Neural progenitor cell (in vitro differentiated cells): ENCODE measurements around the gene MED13L. TPM values are rescaled to one million over a fixed set of nuclear protein-coding genes. Genes with fewer than 3 reads are reported as not detected.

Experiments used
- DNase-seq: peaks from one replicate; pipeline ENCODE4 v3.0.0-alpha.2; 2016; ENCODE audit warnings: low spot score
- H2AFZ ChIP-seq: fragments of 200-600 bp; sonication (generic); replicated peaks from 2 replicates; pipeline ENCODE4 v1.6.1; 2016; ENCODE audit warnings: antibody characterized with exemption
- H3F3A ChIP-seq: fragments of 200-600 bp; sonication (generic); 2 replicates; pipeline ENCODE4 v1.6.1; 2016; ENCODE audit warnings: antibody characterized with exemption, low read depth
- H3K27ac ChIP-seq: fragments of 200-600 bp; sonication (generic); 2 replicates; pipeline ENCODE4 v1.5.1; 2016; ENCODE audit warnings: mild to moderate bottlenecking
- H3K27me3 ChIP-seq: fragments of 200-600 bp; sonication (generic); 2 replicates; pipeline ENCODE4 v1.6.1; 2016; ENCODE audit warnings: mild to moderate bottlenecking, moderate library complexity
- H3K36me3 ChIP-seq: fragments of 200-600 bp; sonication (generic); 2 replicates; pipeline ENCODE4 v1.5.1; 2016
- H3K4me1 ChIP-seq: fragments of 200-600 bp; sonication (generic); 2 replicates; pipeline ENCODE4 v1.6.1; 2016; ENCODE audit warnings: mixed run types
- H3K4me2 ChIP-seq: fragments of 200-600 bp; sonication (generic); 2 replicates; pipeline ENCODE4 v1.6.1; 2016
- H3K4me3 ChIP-seq: fragments of 200-600 bp; sonication (generic); 2 replicates; pipeline ENCODE4 v1.5.1; 2016
- H3K79me2 ChIP-seq: fragments of 200-600 bp; sonication (generic); 2 replicates; pipeline ENCODE4 v1.6.1; 2016; ENCODE audit warnings: low read depth
- H3K9ac ChIP-seq: fragments of 200-600 bp; sonication (generic); 2 replicates; pipeline ENCODE4 v1.6.1; 2016
- H3K9me3 ChIP-seq: fragments of 200-600 bp; sonication (generic); 2 replicates; pipeline ENCODE4 v1.5.1; 2016; ENCODE audit warnings: low read depth
- H4K20me1 ChIP-seq: fragments of 200-600 bp; sonication (generic); 2 replicates; pipeline ENCODE4 v1.6.1; 2016; ENCODE audit warnings: low read depth
- H3K27ac Mint-ChIP-seq: 3 replicates; pipeline ENCODE4 v1.8.0; 2021; ENCODE audit warnings: mixed read lengths
- H3K27me3 Mint-ChIP-seq: 2 replicates; pipeline ENCODE4 v1.8.0; 2022; ENCODE audit warnings: low read depth, mild to moderate bottlenecking, inconsistent platforms, moderate library complexity, mixed read lengths; ENCODE audit not compliant: insufficient read depth
- H3K36me3 Mint-ChIP-seq: 3 replicates; pipeline ENCODE4 v1.8.0; 2021; ENCODE audit warnings: mixed read lengths
- H3K4me1 Mint-ChIP-seq: 3 replicates; pipeline ENCODE4 v1.8.0; 2021; ENCODE audit warnings: mixed read lengths
- H3K4me3 Mint-ChIP-seq: 3 replicates; pipeline ENCODE4 v1.8.0; 2021; ENCODE audit warnings: mild to moderate bottlenecking, moderate library complexity, mixed read lengths
- H3K9me3 Mint-ChIP-seq: 3 replicates; pipeline ENCODE4 v1.8.0; 2020; ENCODE audit warnings: mixed read lengths
- EZH2 ChIP-seq: fragments of 200-600 bp; sonication (generic); IDR thresholded peaks from 2 replicates; pipeline ENCODE4 v1.6.1; 2017; ENCODE audit warnings: antibody characterized with exemption, mild to moderate bottlenecking, moderate library complexity
- EZH2phosphoT487 ChIP-seq: fragments of 200-600 bp; sonication (generic); IDR thresholded peaks from 2 replicates; pipeline ENCODE4 v1.6.1; 2017; ENCODE audit warnings: antibody characterized with exemption
- total RNA-seq: library from RNA; depleted of rRNA; stranded (reverse); fragments of >200 nt; gene quantifications from 2 replicates; pipeline ENCODE4 v1.2.3, GENCODE V29; 2015; ENCODE audit warnings: low replicate concordance
- TF ChIP-seq, protein P1 (sequence below): fragments of 200-600 bp; sonication (generic); IDR thresholded peaks from 2 replicates; pipeline ENCODE4 v1.5.1; 2017; ENCODE audit warnings: antibody characterized with exemption, mild to moderate bottlenecking

MED13L gene
- total RNA-seq, 1 donor from 2014 or later, result 149 TPM

DNA sequence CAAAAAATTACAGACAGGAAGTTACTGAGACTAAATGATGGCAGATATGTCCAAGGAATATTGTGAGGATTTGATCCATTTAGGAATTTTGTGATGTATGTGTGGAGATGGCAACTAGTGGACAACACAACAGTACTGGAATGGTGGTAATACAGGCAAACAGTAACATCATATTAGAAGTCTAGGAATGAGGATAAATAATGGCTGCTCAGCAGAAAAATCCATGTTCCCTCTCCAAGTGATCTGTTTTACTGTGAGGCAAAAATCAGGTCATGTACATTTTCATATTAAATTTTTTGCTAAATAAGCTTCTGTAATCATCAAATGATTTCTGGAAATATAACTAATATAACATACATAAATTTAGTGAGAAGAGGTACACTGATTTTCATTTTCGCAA lies 108.4 kb downstream of the MED13L start:
- Histone ChIP-seq H3K9me3 (no peaks in the 10 kb centered on the region), H3K9ac (no peak overlapping the region), H3K79me2 (peaks cover 100% of the 10 kb centered on the region), H2AFZ (no peak overlapping the region), H3K4me3 (no peak overlapping the region), H3K27ac (no peak overlapping the region), H3K4me2 (no peak overlapping the region), H3K4me1 (peaks cover 20% of the 10 kb centered on the region), H3K36me3 (no peaks in the 10 kb centered on the region), H3K27me3 (no peaks in the 10 kb centered on the region), H3F3A (peaks cover 9% of the 10 kb centered on the region), H4K20me1 (peaks cover 91% of the 10 kb centered on the region)
- TF ChIP-seq EZH2phosphoT487 (no peak), EZH2 (no peak)
- TF ChIP-seq, protein P1, sequence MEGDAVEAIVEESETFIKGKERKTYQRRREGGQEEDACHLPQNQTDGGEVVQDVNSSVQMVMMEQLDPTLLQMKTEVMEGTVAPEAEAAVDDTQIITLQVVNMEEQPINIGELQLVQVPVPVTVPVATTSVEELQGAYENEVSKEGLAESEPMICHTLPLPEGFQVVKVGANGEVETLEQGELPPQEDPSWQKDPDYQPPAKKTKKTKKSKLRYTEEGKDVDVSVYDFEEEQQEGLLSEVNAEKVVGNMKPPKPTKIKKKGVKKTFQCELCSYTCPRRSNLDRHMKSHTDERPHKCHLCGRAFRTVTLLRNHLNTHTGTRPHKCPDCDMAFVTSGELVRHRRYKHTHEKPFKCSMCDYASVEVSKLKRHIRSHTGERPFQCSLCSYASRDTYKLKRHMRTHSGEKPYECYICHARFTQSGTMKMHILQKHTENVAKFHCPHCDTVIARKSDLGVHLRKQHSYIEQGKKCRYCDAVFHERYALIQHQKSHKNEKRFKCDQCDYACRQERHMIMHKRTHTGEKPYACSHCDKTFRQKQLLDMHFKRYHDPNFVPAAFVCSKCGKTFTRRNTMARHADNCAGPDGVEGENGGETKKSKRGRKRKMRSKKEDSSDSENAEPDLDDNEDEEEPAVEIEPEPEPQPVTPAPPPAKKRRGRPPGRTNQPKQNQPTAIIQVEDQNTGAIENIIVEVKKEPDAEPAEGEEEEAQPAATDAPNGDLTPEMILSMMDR, result no peak
- Mint-ChIP-seq H3K4me3 (no peak overlapping the region), H3K36me3 (no peaks in the 10 kb centered on the region), H3K9me3 (no peaks in the 10 kb centered on the region), H3K27ac (no peak overlapping the region), H3K4me1 (peaks cover 27% of the 10 kb centered on the region), H3K27me3 (no peaks in the 10 kb centered on the region)
- DNase-seq, result no peak

DNA sequence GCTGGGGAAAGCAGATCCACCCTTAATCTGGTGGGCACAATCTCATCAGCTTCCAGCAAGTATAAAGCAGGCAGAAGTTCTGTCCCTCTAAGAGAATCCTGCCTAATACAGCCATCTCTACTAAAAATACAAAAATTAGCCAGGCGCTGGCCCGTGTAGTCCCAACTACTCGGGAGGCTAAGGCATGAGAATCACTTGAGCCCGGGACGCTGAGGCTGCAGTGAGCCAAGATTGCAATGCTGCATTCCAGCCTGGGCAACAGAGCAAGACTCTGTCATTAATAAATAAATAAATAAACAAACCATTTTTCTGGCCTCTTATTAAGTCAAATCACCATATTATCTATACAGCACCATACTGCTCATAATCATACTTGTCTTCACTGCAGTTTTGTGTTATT lies 111.2 kb downstream of the MED13L start:
- Mint-ChIP-seq H3K36me3 (no peaks in the 10 kb centered on the region), H3K4me3 (no peak overlapping the region), H3K27ac (no peak overlapping the region), H3K9me3 (no peaks in the 10 kb centered on the region), H3K27me3 (no peaks in the 10 kb centered on the region), H3K4me1 (peaks cover 26% of the 10 kb centered on the region)
- Histone ChIP-seq H3K27me3 (no peaks in the 10 kb centered on the region), H3K36me3 (no peaks in the 10 kb centered on the region), H2AFZ (no peak overlapping the region), H4K20me1 (peaks cover 84% of the 10 kb centered on the region), H3K4me3 (no peak overlapping the region), H3K79me2 (peaks cover 100% of the 10 kb centered on the region), H3K9ac (no peak overlapping the region), H3K9me3 (no peaks in the 10 kb centered on the region), H3K4me1 (peaks cover 28% of the 10 kb centered on the region), H3K27ac (no peak overlapping the region), H3K4me2 (no peak overlapping the region), H3F3A (peaks cover 22% of the 10 kb centered on the region)
- DNase-seq, result no peak
- TF ChIP-seq EZH2phosphoT487, result no peak
- TF ChIP-seq, protein P1, result no peak
- TF ChIP-seq EZH2, result no peak

DNA sequence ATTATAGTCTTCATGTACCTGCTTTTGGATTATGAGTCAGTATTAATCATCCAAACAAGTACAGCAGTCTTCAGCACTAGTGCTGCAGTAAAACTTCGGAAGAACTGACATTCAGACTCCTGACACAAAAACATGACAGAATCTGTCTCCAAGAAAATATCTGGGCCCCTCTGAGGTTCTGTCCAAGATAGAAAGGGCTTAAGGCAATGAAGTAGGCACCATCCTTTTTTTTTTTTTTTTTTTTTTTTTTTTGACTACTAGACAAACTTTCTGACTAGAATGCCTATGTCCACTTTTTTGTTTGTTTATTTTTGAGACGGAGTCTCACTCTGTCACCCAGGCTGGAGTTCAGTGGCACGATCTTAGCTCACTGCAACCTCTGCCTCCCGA lies 112.5 kb downstream of the MED13L start:
- no peak overlapping the region for H3K27ac Mint-ChIP-seq
- H4K20me1 ChIP-seq, result peaks cover 84% of the 10 kb centered on the region
- H3K27ac ChIP-seq, result peak overlapping the region; percentile 68

More for the DNA sequence above, 112.5 kb downstream of the MED13L start:
- H3K79me2 ChIP-seq, result peaks cover 100% of the 10 kb centered on the region
- no peaks in the 10 kb centered on the region for H3K27me3 Mint-ChIP-seq
- peaks cover 41% of the 10 kb centered on the region for H3K4me1 ChIP-seq
- no peak overlapping the region for H2AFZ ChIP-seq
- no peak overlapping the region for H3K4me3 ChIP-seq
- no peaks in the 10 kb centered on the region for H3K36me3 Mint-ChIP-seq
- no peak for DNase-seq
- H3K9me3 ChIP-seq, result no peaks in the 10 kb centered on the region
- no peak overlapping the region for H3K4me2 ChIP-seq
- TF ChIP-seq EZH2, result no peak
- no peak for TF ChIP-seq EZH2phosphoT487
- TF ChIP-seq, protein P1, result no peak
- H3K9me3 Mint-ChIP-seq, result no peaks in the 10 kb centered on the region
- H3K36me3 ChIP-seq, result no peaks in the 10 kb centered on the region
- peaks cover 30% of the 10 kb centered on the region for H3K4me1 Mint-ChIP-seq
- peaks cover 22% of the 10 kb centered on the region for H3F3A ChIP-seq
- no peaks in the 10 kb centered on the region for H3K27me3 ChIP-seq
- H3K9ac ChIP-seq, result no peak overlapping the region
- no peak overlapping the region for H3K4me3 Mint-ChIP-seq
